ENCODE results near the gene CMTM4.
"Not testable (repeated sequence)": the region's sequence is repeated elsewhere in the genome, so short reads cannot be mapped to it uniquely, and the experiment has no call there.

CMTM4 gene

GRCh38 chr16:66641387-66641786 lies 55.2 kb downstream of the CMTM4 start:
- DNase-seq (ENCODE audit: low read depth in 3 of 3): no peak

- no peak for DNase-seq (ENCODE audit: low read depth in 3 of 3)
These were observed 55.7 kb downstream of the CMTM4 start for GRCh38 chr16:66640724-66641314.

GRCh38 chr16:66639091-66639885 lies 57.3 kb downstream of the CMTM4 start:
- DNase-seq (ENCODE audit: low read depth in 3 of 3): no peak

GRCh38 chr16:66637806-66638205 lies 58.7 kb downstream of the CMTM4 start:
- DNase-seq (ENCODE audit: low read depth in 3 of 3): no peak

- no peak for DNase-seq (ENCODE audit: low read depth in 3 of 3)
These were observed 60.3 kb downstream of the CMTM4 start for GRCh38 chr16:66636199-66636598.

- no peak for DNase-seq (ENCODE audit: low read depth in 3 of 3)
These were observed 61.1 kb downstream of the CMTM4 start for GRCh38 chr16:66635406-66635805.

- no peak for DNase-seq (ENCODE audit: low read depth in 3 of 3)
These were observed 61.9 kb downstream of the CMTM4 start for GRCh38 chr16:66634527-66635196.

GRCh38 chr16:66631558-66631957 lies 65.0 kb downstream of the CMTM4 start:
- not testable (repeated sequence) for DNase-seq (ENCODE audit: low read depth in 3 of 3)

- not testable (repeated sequence) for DNase-seq (ENCODE audit: low read depth in 3 of 3)
These were observed 65.8 kb downstream of the CMTM4 start for GRCh38 chr16:66630561-66631260.

- DNase-seq (ENCODE audit: low read depth in 3 of 3): no peak
These were observed 66.7 kb downstream of the CMTM4 start for GRCh38 chr16:66629856-66630255.

- DNase-seq (ENCODE audit: low read depth in 3 of 3): not testable (repeated sequence)
These were observed 68.7 kb downstream of the CMTM4 start for GRCh38 chr16:66627611-66628378.

GRCh38 chr16:66623755-66624154 lies 72.8 kb downstream of the CMTM4 start:
- DNase-seq (ENCODE audit: low read depth in 3 of 3): no peak

- no peak for DNase-seq (ENCODE audit: low read depth in 3 of 3)
These were observed 73.7 kb downstream of the CMTM4 start for GRCh38 chr16:66622863-66623262.

GRCh38 chr16:66621973-66622372 lies 74.6 kb downstream of the CMTM4 start:
- no peak for DNase-seq (ENCODE audit: low read depth in 3 of 3)

- no peak for DNase-seq (ENCODE audit: low read depth in 3 of 3)
These were observed 76.1 kb downstream of the CMTM4 start for GRCh38 chr16:66620429-66620795.

- no peak for DNase-seq (ENCODE audit: low read depth in 3 of 3)
These were observed 76.8 kb downstream of the CMTM4 start for GRCh38 chr16:66619534-66620428.

GRCh38 chr16:66618588-66619375 lies 77.8 kb downstream of the CMTM4 start:
- DNase-seq (ENCODE audit: low read depth in 3 of 3): no peak

GRCh38 chr16:66617728-66618127 lies 78.8 kb downstream of the CMTM4 start:
- DNase-seq (ENCODE audit: low read depth in 3 of 3): no peak

- DNase-seq (ENCODE audit: low read depth in 3 of 3): no peak
These were observed 79.5 kb downstream of the CMTM4 start for GRCh38 chr16:66617010-66617434.

- DNase-seq (ENCODE audit: low read depth in 3 of 3): no peak
These were observed 80.0 kb downstream of the CMTM4 start for GRCh38 chr16:66616592-66616991.

Measured in stimulated activated CD4-positive, alpha-beta T cell treated with anti-CD3 and anti-CD28 coated beads, TNF-alpha, amount 100 ng/mL, for 24 hours (primary cell).